Stomach (tissue), 9 donors: Measurements from ENCODE around the gene KIRREL3. TPM values are rescaled to one million over a fixed set of nuclear protein-coding genes. Genes with fewer than 3 reads are reported as not detected.

ENCODE experiments used
- DNase-seq, 2 donors: peaks; one replicate each; pipeline versions ENCODE4 v3.0.0 to v3.0.0-alpha.2; 2013 to 2019
- H3K27ac ChIP-seq, 5 donors: fragments of 200-600 bp in 4 of 5; sonication (generic) in 4 of 5; one replicate each; pipeline ENCODE4 v1.5.1; 2013 to 2019; ENCODE audit warnings: mild to moderate bottlenecking in 1 of 5, moderate library complexity in 1 of 5
- H3K27me3 ChIP-seq, 3 donors: fragments of 200-600 bp; sonication (generic); one replicate each; pipeline ENCODE4 v1.5.1; 2017 to 2019; ENCODE audit warnings: mixed run types in 1 of 3
- H3K36me3 ChIP-seq, 4 donors: fragments of 200-600 bp; sonication (generic); 1 replicate in 3 of 4; 2 replicates in 1 of 4; pipeline ENCODE4 v1.5.1; 2016 to 2019
- H3K4me1 ChIP-seq, 4 donors: fragments of 200-600 bp; sonication (generic); one replicate each; pipeline ENCODE4 v1.5.1; 2016 to 2019
- H3K4me3 ChIP-seq, 4 donors: fragments of 200-600 bp; sonication (generic) in 3 of 4; one replicate each; pipeline ENCODE4 v1.5.1; 2016 to 2019; ENCODE audit warnings: mild to moderate bottlenecking in 1 of 4
- H3K9me3 ChIP-seq, 4 donors: fragments of 200-600 bp; sonication (generic); one replicate each; pipeline ENCODE4 v1.5.1; 2016 to 2019
- CTCF ChIP-seq, 7 experiments: fragments of 450-650 bp in 4 of 7; fragments of 200-600 bp in 3 of 7; sonication (generic) in 3 of 7; IDR thresholded peaks; one replicate each; pipeline ENCODE4 v1.5.1; 2016 to 2019; ENCODE audit warnings: antibody characterized with exemption in 7 of 7, control low read depth in 2 of 7, mild to moderate bottlenecking in 1 of 7
- EP300 ChIP-seq: sonication (generic); formaldehyde crosslinking; IDR thresholded peaks from one replicate; pipeline ENCODE4 v1.6.1; 2017; ENCODE audit warnings: antibody characterized with exemption
- POLR2A ChIP-seq, 4 donors: fragments of 450-650 bp; IDR thresholded peaks; one replicate each; pipeline ENCODE4 v1.6.1; 2016; ENCODE audit warnings: antibody characterized with exemption in 4 of 4, control low read depth in 2 of 4, mild to moderate bottlenecking in 1 of 4, moderate library complexity in 1 of 4
- POLR2AphosphoS5 ChIP-seq, 3 donors: sonication (generic); formaldehyde crosslinking; IDR thresholded peaks; one replicate each; pipeline ENCODE4 v1.6.1; 2016; ENCODE audit warnings: antibody characterized with exemption in 3 of 3
- WGBS, 5 donors: extraction: QIAGEN DNeasy Blood & Tissue Kit in 3 of 5; methylation state at CpG; one replicate each; pipeline versions ENCODE4 v1.1.5 to v1.1.7; 2013 to 2018; 5-methylcytosine and 5-hydroxymethylcytosine counted together
- intact Hi-C: fragments of 100-400 bp; cut with DNase I; formaldehyde crosslinking; loops from one replicate; pipeline ENCODE4 v1.15.1; 2023; ENCODE audit warnings: low total_unique reads
- polyA plus RNA-seq, 3 donors: library from polyadenylated mRNA; stranded (reverse); fragments of 200-250 nt; gene quantifications; one replicate each; pipeline ENCODE4 v1.2.3, GENCODE V29; 2013
- total RNA-seq, 5 donors: library from RNA; depleted of rRNA; stranded (reverse); fragments of >200 nt; gene quantifications; one replicate each; pipeline versions ENCODE4 v1.1.0 to v1.2.3, GENCODE V29; 2014 to 2016
- donor health status: healthy with polysubstance abuse.
- donor health status: Bipolar disorder and iron deficiency.
- donor health status: healthy.

The KIRREL3 gene
- total and polyA plus RNA-seq, 8 donors = 0.10 to 1.7 (median 0.38) TPM; not detected in 4

GRCh38 chr11:126645186-126645585 is 355.4 kb downstream of the KIRREL3 start:
- H3K36me3 ChIP-seq = no peaks in the 10 kb centered on the region
- peaks cover 0 to 6% (median 0%) of the 10 kb centered on the region in 3 donors for H3K27me3 ChIP-seq
- H3K27ac ChIP-seq = no peak overlapping the region
- peaks cover 0 to 5% (median 0%) of the 10 kb centered on the region in 4 donors for H3K4me1 ChIP-seq
- intact Hi-C loops = no loop called here
- 80 to 91% (median 87%) methylated on average over 7 of the region's 7 CpGs for WGBS, 5 donors
- no peak overlapping the region for H3K4me3 ChIP-seq
- TF ChIP-seq CTCF (IDR thresholded peaks at IDR 0.05) = no peak
- no peak for TF ChIP-seq POLR2A (IDR thresholded peaks at IDR 0.05)
- TF ChIP-seq EP300 = no peak
- TF ChIP-seq POLR2AphosphoS5 (IDR thresholded peaks at IDR 0.05) = no peak
- H3K9me3 ChIP-seq = no peaks in the 10 kb centered on the region
- no peak for DNase-seq

GRCh38 chr11:126640186-126640585 is 360.4 kb downstream of the KIRREL3 start:
- no peaks in the 10 kb centered on the region for H3K36me3 ChIP-seq
- H3K27ac ChIP-seq = no peak overlapping the region
- H3K4me3 ChIP-seq = no peak overlapping the region
- no peak for TF ChIP-seq EP300
- H3K27me3 ChIP-seq = peaks cover 0 to 22% (median 0%) of the 10 kb centered on the region in 3 donors
- no peak for DNase-seq
- H3K9me3 ChIP-seq = no peaks in the 10 kb centered on the region
- intact Hi-C loops = no loop called here
- 75 to 88% (median 85%) methylated on average over 12 of the region's 12 CpGs for WGBS, 5 donors
- no peaks in the 10 kb centered on the region for H3K4me1 ChIP-seq

GRCh38 chr11:126639692-126640091 is 360.9 kb downstream of the KIRREL3 start:
- H3K27me3 ChIP-seq = peaks cover 0 to 27% (median 0%) of the 10 kb centered on the region in 3 donors
- no peaks in the 10 kb centered on the region for H3K4me1 ChIP-seq
- no peak for DNase-seq
- H3K9me3 ChIP-seq = no peaks in the 10 kb centered on the region
- TF ChIP-seq POLR2AphosphoS5 (IDR thresholded peaks at IDR 0.05) (no peak), EP300 (no peak), POLR2A (IDR thresholded peaks at IDR 0.05) (no peak), CTCF (IDR thresholded peaks at IDR 0.05) (no peak)
- intact Hi-C loops = no loop called here
- no peak overlapping the region for H3K4me3 ChIP-seq
- no peak overlapping the region for H3K27ac ChIP-seq
- no peaks in the 10 kb centered on the region for H3K36me3 ChIP-seq
- 71 to 91% (median 87%) methylated on average over 3 of the region's 3 CpGs for WGBS, 5 donors

- H3K4me1 ChIP-seq = no peaks in the 10 kb centered on the region
- 53 to 68% (median 56%) methylated on average over 5 of the region's 5 CpGs for WGBS, 5 donors
- intact Hi-C loops = no loop called here
Observed at GRCh38 chr11:126638648-126639047, 361.9 kb downstream of the KIRREL3 start.

More at GRCh38 chr11:126638648-126639047, 361.9 kb downstream of the KIRREL3 start:
- no peak overlapping the region for H3K4me3 ChIP-seq
- DNase-seq = no peak
- no peak overlapping the region for H3K27ac ChIP-seq
- H3K27me3 ChIP-seq = peaks cover 0 to 35% (median 0%) of the 10 kb centered on the region in 3 donors
- TF ChIP-seq POLR2A (IDR thresholded peaks at IDR 0.05) = no peak
- no peak for TF ChIP-seq EP300
- TF ChIP-seq POLR2AphosphoS5 (IDR thresholded peaks at IDR 0.05) = no peak
- TF ChIP-seq CTCF (IDR thresholded peaks at IDR 0.05) = no peak
- no peaks in the 10 kb centered on the region for H3K9me3 ChIP-seq
- no peaks in the 10 kb centered on the region for H3K36me3 ChIP-seq
